Measurements from ENCODE around the gene CCNY.
"Not testable (repeated sequence)": the region's sequence is repeated elsewhere in the genome, so short reads cannot be mapped to it uniquely, and the experiment has no call there.

CCNY gene

DNA sequence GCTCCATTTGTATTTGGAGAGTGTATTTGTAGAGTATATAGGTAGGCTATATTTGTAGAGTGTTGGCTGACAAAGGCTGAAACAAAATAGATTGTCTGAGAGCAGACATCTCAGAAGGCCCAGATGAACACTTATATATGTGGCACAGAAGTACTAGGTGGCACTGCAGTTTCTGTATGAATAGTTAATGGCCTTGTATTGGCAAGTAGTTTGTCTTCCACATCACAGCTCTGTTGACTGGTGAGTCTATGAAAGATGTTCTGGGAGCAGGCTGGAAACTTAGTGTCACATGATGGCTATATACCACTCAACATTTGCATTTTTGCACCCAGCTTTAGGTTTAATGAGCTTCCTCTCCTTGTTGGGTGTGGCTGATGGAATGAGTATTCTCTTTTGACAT lies 51.9 kb downstream of the CCNY start:
- no peak for DNase-seq

DNA sequence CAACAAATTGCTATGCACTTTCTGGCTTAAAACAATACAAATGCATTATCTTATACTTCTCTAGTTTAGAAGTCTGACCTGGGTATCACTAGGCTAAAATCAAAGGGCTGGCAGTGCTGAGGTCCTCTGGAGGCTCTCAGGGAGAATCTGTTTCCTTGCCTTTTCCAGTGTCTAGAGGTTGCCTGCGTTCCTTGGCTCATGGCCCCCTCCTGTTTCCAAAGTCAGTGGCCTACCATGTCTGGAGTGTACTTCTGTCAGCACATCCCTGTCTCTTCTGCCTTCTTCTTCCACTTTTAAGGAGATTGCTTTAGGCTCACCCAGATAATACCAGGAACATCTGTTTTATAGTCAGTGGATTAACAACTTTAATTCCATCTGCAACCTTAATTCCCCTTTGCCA lies 52.4 kb downstream of the CCNY start:
- no peak for DNase-seq

DNA sequence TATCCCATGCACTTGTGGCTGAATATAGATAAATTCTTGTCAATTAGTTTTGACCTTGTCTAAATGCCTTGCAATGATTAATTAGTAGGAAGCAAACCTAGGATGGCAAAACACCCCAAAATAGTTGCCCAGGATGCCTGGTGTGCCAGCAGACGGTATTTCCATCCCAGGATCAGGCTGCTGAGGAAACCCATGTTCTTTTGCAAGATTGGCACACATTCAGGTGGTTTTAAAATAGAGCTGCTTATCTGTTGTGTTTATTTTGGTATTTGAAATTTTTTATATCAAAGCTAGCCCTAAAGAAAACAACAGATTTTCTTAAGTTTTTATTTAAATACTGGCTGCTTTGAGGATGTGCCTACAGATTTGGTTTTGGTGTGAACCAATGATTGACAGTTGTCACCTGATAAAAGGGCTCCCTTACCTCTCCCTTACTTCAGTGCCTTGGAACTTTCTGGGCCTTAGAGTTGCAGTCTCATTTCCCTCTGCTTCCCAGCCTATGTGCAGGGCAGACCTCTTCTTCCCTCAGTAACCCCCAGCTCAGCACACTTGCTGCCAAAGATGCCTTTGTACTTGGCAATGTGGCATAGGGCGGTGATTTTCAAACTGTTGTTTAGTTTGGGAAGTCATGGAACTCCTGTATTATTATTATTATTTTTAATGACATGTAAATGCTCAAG lies 54.0 kb downstream of the CCNY start:
- DNase-seq, result no peak

DNA sequence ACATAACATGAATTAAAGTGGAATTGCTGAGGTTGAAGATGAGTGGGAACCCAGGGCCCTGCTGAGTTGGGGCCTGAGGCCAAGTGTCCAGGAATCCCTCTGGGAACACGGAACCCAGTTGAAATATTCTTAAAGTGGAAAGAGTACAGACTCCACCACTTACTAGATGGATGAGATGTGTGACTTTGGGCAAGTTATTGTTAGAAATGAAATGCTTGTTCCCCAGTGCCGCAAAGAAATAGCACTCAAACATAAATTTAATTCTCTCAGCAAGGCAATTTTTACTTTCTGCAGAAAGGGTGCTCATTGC lies 54.5 kb downstream of the CCNY start:
- no peak for DNase-seq

DNA sequence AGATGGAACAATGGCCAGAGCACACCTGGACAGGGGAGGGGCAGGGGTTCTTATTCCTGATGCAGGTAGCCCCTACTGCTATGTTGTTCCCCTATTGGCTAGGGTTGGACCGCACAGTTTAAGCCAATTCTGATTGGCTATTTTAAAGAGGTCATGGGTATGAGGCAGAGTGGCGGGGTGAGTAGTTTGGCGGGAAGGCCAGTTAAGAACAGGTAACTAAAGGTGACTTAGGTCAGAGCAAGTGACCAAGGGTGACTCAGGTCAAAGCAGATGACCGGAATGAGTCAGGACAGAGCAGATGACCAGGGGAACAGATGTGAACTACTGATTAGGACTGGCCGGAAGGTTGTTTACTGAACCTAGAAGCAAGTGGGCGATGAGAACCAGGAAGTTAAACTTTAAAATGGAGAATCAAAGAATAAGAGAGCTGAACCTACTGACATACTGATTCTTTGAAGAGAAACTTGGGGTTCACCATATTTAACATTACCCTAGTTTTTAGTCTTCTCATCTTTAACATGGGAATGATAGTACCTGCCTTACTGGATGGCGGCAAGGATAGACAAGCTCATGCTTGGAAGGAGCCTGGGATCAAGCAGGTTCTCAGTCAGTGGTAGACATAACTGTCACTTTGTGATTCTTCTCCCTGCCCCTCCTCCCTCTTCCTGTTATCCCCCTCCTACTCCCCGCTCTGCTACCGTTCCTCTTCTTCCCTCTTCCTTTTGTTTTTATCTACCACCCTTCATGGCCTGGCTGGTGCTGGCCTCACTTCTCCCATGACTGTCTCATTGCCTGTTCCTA lies 55.0 kb downstream of the CCNY start:
- no peak for DNase-seq

DNA sequence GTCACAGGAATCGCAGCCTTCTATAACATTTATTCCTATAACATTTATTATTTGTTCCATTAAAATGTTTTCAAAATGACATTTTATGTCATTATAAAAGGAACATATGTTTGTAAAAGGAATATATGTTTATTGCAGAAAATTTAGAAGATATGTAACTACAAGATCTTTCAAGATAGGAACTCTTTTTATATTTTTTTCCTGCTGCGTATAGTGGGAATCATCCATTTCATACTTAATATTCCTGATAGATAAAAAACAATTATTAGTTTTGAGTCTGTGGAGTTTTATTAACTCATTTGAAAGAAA lies 55.6 kb downstream of the CCNY start:
- DNase-seq, result no peak

DNA sequence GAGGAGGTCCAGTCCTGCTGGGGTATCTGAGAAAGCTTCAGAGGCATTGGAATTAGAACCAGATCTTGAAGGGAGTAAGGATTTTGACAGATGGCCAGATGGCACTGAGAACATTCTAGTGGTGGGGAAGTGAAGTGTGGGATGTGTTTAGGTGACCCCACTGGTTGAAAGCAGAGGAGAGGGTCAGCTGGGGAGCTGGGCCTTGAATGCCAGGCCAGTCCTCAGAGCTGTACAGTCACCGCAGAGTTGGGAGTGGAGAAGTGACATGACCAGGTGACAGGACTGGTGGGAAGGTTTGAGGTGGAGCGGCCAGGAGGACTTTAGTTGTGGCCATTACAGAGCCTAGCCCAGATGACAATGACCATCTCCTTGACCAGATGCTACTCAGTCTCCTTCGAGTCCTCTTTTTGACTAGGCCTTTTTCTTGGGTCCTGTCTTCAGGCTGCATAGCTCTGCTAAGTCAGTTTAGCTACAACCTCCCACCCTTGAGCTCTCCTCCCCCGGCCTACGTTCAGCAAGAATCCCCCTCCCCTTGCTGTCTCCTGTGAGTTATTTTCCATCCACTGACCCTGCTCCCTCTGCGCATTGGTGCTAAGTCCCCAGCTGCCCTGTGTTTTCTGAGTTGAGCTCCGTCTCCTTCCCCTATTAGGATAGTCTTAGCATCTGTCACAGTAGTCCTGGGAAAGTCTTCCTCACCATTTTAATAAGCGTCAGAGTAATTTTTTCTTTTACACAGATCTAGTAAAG lies 56.3 kb downstream of the CCNY start:
- no peak for DNase-seq

DNA sequence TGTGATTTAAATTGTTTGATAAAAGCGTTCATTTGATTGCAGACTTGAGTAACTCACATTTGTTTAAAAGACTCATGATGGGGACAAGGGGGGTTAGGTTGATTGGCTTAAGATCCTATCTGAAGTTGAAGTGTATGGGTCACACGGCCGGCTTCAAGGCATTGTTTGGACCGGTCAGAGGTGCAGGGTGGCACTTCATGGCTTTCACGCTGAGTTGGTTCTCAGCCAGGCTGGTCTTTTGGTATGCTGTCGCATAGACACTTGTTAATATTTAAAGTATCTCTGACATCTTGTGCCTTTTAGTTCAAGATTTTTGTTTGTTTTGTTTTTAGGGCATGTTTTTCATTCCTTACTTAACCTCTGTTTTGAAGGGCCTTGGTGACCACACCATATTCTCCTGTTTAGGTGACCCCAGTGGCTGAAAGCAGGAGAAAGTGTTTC lies 58.1 kb downstream of the CCNY start:
- no peak for DNase-seq

DNA sequence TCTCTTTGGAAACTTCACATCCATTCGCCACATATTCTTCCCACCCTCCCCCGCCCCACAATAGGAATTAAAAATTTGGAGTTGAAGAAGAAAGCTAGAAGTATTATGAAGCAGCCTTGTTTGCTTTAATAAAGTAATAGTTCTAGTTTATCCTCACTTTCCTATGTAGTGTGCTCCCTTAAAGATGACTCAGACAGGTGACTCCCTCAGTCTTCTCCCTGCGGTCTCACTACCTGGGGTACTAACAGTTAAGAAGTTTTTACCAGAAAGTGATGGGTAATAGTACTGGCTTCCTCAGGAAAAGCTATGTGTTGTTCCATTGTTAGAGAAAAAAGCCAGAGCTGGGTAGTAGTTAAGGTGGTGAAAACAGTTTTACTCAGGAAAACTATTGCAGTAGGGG lies 58.6 kb downstream of the CCNY start:
- no peak for DNase-seq

DNA sequence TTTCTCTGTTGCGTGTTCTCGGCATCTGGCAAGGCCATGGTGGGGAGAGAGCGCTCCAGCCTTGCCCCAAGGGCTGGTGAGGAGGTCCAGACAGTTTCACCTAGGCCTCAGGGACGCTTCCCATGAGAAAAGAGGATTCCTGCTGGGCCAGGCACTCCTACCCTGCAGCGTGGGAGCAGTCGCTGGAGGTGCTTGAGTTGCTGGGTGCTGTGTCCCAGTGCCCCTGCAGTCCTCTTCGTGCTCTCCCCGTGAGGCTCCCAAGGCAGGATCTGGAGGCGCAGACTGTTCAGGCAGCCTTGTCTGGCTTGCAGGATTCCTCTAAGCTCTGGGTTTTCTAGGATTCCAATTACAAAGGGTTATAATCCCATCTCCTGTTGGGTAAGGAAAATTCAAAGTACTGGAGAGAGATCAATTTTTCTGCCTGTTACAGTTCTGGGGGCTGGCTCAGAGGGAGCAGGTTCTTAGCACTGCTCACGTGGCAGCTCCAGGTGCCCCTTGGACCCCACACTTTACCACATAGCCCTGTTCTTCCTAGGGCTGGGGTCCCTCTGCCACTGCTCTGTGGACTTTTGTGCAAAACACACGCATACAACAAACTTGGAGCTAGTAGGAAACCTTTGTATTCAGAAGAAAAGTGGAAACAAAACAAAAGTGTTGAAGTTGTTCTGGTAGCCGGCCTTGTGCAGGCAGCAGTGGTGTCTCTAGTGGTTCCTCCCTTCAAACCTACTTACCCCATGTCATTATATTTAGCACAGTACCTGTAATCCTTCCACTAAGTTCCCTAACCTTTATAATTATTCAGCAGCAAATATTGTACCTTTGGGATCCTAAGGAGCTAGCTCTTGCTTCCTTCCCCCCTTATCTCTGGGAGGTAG lies 60.5 kb downstream of the CCNY start:
- no peak for DNase-seq

DNA sequence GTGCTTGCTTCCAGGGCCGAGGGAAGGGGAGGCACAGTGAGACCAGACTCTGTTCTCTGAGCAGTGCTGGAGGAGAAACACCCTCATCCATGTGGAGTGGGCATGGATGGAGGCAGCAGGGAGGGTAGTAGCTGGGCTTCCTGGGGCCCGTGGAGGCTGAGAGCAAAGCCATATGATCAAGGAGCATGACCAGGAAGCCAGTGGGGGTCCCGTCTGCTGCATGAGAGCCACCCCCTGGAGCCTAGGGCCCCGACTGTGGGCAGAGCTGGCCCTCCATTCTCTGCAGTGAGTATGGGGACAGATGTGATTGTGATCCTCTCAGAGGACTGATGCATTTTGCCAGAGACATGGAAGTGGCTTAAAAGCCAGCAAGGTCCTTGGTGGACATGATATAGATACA lies 61.6 kb downstream of the CCNY start:
- no peak for DNase-seq

DNA sequence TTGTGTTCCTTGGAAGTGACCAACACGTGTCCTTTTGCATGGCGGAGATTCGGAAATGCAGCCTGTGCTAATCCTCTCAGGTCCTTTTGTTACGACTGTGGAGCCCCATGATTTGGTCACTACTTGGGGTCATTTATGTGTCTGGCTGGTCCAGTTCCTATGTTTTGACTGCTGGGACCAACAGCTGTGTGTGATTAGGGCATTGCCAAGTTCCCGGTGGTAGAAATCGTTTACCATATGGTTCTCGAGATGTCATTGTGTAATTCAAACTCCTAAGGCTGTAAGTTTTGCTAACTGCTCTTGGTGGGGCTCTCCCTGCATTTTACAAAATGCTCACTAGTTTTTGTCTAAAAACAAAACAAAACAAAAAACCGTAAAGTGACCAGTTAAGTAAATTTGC lies 62.0 kb downstream of the CCNY start:
- DNase-seq, result no peak

DNA sequence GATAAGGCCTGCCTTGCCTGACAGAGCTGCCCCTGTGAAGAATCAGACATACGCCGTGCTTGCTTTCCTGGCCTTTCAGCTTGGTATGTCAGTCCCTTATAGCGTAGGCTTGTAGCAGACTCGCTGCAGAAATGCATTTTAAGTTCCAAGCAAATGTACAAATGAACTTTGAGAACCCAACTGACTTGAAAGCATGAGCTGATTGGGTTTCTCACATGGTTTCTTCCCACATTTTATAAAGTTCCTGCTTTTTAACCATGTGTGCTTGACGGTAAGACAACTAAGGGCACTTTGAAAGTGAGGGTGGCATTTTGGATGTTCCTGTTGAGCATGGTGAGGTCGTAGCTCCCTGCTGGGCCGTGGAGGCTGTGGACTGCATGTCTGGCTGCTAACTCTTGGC lies 62.6 kb downstream of the CCNY start:
- no peak for DNase-seq

DNA sequence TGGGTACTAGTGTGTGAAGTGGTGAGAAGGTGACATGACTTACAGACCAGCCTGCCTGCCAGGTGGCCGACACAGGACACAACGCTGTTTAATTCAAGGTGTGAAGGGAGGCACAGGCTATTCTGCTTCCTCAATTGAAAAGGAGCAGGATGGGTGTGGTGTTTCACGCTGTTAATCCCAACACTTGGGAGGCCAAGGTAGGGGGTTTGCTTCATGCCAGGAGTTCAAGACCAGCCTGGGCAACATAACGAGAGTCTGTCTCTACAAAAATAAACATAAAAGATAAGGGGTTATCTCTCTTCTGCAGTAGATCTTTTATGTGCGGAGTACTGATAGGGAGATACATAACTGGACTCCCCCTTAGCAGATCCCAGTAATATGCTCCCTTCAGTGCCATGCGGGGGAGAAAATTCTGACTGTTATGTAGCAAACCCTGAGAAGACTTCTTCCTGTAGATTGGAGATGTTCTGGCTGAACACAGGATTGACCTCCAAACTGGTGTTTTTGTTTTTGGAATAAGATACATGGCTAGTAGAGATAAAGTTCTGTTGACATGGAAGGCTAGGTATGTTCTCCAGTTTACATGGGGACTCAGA lies 63.2 kb downstream of the CCNY start:
- no peak for DNase-seq

DNA sequence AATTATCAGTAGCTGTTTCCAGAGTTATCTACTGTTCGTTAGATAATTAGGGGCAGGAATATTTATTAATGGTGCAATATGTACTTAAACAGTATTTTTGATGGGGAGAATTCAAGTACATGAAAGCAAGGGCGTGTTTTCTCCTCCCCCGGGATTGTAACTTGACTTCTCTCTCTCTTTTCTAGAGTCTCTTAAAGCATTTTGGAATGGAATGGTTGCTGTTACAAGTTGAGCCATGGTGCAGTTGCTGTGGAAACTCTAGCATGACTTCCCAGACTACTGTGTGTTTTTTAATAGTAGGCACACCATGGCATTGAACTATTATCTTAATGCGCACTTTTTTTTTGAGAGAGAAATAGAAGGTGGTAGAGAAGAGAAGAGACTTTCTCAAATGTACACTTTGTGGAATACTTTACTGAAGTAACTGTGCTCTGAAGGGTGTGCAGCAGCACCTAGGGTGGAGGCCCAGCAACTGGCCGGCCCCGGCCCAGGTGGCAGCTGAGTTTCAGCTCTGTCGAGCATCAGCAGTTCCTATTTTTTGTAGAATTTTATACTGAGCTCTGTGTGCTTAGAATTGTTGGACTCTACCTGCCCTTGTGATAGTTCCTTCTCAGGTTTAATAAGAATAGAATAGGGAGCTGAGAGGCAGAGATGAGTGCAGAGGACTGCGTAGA lies 64.4 kb downstream of the CCNY start:
- DNase-seq, result no peak

DNA sequence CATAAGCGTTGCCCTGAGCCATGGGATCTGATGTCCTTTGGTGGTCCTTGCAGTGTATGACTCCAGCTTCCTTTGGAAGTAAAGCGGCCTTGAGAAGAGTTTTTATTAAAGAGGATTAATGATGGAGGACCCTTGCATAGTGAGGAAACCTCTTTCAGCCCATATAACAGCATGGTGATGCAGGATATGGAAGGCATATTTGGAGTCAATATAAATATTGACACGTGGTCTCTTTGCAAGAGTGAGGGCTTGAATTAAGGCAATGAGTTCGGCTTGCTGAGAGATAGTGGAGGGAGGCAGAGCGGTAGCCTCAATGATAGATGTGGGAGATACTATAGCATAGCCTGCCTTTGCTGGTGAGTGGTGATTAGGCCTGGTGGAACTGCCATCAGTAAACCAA lies 67.2 kb downstream of the CCNY start:
- not testable (repeated sequence) for DNase-seq

DNA sequence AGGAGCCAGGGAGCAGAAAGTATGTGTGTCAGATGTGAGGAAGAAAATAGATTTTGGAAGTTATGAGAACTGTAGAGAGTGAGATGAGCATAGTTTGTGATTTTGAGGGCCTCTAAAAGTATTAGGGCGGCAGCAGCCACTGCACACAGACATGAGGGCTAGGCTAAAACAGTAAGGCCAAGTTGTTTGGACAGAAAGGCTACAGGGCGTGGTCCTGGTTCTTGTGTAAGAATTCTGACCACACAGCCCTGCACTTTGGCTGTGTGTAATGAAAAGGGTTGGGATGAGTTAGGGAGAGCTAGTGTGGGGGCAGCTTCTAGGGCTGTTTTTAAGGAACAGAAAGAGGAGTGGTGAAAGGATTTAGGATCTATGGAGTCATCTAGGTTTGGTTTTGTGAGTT lies 67.8 kb downstream of the CCNY start:
- DNase-seq, result not testable (repeated sequence)

DNA sequence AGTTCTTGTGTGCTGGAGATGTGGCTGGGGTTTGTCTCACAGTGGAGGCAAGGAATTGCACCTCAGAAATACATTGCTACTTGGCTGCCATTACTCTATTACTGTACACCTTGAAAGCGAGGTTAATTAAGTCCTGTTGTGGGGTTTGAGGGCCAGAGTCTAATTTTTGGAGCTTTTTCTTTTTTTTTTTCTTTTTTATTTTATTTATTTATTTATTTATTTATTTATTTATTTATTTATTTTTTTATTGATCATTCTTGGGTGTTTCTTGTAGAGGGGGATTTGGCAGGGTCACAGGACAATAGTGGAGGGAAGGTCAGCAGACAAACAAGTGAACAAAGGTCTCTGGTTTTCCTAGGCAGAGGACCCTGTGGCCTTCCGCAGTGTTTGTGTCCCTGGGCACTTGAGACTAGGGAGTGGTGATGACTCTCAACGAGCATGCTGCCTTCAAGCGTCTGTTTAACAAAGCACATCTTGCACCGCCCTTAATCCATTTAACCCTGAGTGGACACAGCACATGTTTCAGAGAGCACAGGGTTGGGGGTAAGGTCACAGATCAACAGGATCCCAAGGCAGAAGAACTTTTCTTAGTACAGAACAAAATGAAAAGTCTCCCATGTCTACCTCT lies 69.8 kb downstream of the CCNY start:
- DNase-seq, result not testable (repeated sequence)

DNA sequence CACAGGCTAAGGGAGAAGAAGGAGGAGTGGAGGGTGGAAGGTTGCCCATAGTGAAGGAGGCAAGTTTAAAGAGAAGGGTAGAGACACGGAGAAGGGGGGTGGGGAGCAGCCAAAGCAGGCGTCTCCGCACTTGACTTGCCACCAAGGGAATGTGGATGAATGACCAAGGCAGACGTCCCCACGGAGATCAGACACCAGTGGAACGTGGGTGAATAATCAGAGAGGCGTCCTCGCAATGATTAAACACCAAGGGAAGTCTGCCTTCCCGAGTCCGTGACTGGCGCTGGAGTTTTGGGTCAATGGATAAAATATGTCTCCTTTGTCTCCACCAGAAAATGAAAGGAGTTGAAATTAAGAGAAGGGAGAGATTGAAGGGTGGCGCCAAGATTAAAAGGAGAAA lies 71.4 kb downstream of the CCNY start:
- DNase-seq, result not testable (repeated sequence)

DNA sequence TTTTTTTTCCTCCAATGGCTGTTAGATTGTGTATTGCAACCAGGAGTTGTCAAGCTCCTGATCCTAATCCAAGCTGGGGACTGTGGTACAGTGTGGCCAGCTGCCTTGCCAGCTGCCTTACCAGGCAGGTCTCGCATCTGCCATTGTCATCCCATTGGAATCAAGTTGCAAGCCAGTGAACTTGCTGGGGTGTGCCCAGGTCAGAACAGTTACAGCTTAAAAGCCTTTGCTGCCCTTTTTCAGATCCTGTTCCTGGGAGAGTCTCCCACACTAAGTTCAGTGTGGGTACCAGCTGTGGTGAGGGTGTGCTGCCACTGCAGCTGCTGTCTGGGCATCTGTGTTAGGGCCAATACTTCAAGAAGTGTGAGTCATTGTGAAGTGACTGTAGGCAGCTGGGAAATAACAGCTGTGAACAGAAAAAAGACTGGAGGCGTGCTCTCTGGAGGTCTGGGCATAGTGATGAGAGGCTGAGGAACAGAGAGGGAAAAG lies 72.8 kb downstream of the CCNY start:
- no peak for DNase-seq

DNA sequence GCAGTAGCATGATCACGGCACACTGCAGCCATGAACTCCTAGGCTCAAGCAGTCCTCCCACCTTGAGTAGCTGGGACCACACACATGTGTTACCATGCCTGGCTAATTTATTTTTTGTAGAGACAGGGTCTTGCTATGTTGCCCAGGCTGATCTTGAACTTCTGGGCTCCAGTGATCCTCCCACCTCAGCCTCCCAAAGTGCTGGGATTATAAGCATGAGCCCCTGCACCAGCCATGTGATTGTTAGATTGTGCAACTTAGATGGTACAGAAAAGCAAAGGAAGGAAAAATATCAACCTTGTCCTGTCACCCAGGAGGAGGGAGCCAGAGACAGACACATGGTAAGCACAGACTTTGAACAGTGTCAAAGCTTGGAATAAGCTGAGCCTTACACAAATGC lies 73.5 kb downstream of the CCNY start:
- no peak for DNase-seq

All from NCI-H446 treated with DMSO at 0.1 percent for 48 hours (cell line).